GM21825 (cell line): ENCODE data around the gene OR7D2.
A peak's percentile ranks its signal among the peaks of the same experiment; 100 is the strongest.
"Not testable (repeated sequence)": the region's sequence is repeated elsewhere in the genome, so short reads cannot be mapped to it uniquely, and the experiment has no call there.

Experiments used
- ATAC-seq: cut with Tn5 transposase; IDR thresholded peaks from one replicate; pipeline ENCODE4 v1.9.1; 2021; ENCODE audit warnings: mild to moderate bottlenecking, moderate library complexity; ENCODE audit not compliant: unreplicated experiment

The OR7D2 gene

DNA sequence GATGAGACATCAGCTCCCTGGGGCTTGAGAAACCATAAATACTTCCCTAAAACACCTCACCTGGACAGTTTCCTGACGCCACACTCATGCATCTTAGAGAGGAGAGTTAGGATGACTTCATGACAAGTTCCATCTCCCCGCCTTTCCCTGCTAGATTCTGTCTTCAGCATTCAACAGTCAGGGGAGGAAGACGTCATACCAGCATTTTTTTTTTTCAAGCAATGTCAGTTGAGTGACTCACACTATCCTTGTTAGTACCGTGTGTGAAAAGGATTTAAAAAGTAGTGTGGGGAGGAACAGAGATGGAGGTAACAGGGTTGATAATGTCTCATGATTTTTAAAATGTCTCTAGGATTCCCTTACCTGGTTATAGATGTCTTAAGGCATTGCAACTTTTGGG lies at the start of gene OR7D2:
OR7D2 (plus strand) TSS at position 79 of the 400 bp plus-strand sequence. CDS start 6,803 bp downstream, outside the sequence.
- ATAC-seq = no peak

DNA sequence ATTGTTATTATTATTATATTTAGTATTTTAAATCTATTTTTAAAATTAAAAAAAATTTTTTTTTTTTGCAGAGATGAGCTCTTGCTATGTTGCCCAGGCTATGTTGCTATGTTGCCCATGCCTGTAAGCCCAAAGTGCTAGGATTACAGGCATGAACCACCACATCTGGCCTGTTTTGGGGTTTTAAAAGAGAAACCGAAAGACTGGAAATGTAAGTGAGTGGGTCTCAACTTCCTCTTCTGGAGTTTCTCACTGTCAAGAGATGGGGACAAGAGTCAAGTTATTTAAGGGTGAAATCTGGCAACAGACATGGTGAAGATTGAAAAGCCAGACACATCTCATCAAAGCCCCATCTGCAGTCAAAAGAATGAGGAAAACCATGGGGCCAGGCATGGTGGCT lies 47.8 kb upstream of the OR7D2 start:
- ATAC-seq = no peak

DNA sequence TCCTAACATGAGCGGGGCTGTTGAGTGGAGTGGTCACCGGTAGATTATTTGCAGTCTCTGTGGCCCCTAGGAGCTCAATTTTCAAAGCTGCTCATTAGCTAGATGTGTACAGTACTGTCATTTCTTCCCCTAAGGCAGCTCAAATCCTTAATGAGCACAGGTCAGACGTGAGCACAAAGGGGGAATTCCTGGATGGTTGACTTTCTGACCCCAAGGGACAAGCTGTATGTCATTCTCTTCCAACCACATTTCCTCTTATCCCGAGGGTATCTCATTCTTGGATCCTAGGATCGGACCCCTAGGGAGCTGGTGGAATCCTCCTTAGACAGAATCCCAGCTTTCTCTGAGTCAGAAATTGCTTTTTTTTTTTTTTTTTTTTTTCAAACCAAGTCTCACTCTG lies 46.4 kb upstream of the OR7D2 start:
- ATAC-seq = no peak

DNA sequence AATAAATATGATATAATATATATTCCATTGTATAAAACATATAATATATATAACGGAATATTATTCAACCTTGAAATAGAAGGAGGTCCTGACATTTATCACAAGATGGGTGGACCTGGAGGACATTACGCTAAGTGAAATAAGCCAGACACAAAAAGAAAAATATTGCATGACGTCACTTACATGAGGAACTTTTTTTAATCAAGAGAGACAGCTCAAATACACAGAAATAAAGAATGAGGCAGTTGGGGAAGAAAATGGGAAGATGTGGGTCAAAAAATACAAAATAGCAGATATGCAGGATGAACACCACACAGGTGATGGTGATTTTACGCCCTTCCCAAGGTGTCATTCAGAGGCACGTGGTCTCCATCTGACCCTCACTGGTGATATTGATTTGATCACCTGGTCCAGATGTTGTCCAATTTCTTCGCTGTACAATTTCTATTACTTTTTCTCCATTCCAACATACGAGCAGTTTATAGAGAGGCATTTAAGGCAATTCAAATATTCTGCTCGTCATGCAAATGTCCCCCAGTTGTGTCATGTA lies 39.1 kb upstream of the OR7D2 start:
- ATAC-seq = no peak

DNA sequence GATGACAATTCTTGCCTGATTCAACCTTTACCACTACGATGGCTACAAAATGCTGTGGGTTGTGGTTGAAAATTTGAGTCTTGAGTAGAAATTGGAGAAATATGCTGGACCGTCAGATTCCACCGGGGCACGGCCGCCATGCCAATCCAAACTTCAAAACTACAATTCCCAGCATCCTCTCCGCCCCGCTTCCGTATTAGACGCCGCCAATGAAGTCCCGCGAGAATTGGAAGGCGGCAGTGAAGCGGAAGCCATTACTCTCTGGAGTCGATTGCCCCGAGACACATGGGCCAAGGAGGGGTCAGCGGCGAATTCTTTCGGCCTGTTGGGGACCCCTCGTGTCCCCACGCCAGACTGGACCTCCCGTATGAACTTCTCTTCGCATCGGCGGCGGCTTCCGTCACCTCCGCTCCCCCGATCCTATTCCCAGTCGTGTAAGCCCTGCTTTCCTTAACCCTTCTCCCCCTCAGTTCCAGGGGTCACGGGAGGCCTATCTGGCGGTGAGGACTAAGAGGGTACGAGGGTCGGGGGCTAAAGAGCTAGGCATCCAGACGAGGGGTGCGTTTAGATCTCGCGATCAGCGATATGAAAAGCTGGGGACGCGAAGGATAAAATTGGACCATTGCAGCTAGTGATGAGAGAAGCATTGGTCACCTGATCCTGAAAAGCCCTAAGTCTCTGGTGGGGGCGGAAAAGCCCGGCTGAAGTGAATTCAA lies 38.5 kb upstream of the OR7D2 start, which contains the start of gene ZNF317:
ZNF317 (plus strand) TSS at position 239 of the 716 bp plus-strand sequence. CDS start 15,620 bp downstream, outside the sequence.
- ATAC-seq = peak; percentile 94

DNA sequence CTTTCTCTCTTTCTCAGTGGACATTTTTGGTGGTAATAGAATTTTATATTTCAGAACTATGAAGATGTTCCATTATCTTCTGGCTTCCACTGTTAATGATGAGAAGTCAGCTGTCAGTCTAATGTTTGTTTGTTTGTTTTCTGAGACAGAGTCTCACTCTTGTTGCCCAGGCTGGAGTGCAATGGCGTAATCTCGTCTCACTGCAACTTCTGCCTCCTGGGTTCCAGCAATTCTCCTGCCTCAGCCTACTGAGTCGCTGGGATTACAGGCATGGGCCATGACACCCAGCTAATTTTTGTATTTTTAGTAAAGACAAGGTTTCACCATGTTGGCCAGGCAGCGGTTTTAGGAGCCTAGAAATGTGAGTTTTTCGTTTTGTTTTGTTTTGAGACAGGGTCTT lies 33.9 kb upstream of the OR7D2 start:
- ATAC-seq = no peak

DNA sequence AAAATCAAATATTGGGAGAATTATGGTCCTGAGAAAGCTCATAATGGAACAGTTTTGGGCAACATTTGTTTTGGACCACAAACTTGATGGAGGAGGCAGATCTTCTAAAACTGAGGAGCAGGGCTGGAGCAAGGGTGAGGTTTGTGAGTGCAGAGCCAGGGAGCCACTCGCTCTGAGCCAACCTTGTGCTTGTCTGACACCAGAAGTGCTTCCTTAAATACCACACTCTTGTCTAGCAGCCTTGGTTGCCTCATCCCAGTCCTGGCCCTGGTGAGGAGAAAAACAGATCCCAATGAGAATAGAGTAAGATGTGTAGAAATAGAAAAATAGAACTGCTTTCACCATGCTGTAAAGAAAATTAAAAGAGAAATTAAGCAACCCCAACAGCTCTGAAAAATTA lies 31.9 kb upstream of the OR7D2 start:
- ATAC-seq = no peak

DNA sequence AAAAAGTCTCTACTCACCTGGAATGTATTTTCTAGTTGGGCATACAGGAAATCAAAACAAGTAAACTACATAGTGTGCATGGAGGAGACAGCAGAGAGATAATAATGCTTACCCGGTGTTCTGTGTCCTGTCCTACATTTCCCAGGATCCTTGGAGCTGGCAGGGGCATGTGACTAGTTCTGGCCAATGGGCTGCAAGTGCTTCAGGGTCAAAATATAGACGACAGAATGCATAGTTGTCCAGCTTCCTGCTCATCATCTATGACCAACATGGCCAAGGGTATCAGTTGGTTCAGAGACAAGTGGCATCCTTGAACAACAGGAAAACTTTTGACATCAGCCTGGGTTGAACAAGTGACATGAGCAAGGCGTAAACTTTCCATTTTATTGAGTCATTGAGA lies 30.1 kb upstream of the OR7D2 start:
- no peak for ATAC-seq

DNA sequence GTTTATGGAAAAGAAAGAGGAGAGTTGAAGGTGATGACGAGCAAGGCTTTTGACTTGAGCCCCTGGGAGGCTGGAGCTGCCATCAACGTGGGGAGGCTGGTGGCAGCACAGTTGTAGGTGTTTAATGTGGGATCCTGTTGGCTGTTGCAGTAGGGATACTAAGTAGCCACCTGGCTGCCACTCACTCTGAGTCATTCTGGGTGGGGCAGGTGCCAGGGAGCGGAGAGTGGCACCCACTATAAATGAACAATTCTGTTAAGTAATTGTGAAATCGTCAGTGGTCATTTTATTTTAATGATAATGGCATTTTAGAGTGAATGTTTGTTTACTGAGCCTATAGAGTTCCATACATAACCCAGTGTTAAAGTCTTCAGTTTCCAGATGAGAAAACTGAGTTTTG lies 28.8 kb upstream of the OR7D2 start:
- ATAC-seq = no peak

DNA sequence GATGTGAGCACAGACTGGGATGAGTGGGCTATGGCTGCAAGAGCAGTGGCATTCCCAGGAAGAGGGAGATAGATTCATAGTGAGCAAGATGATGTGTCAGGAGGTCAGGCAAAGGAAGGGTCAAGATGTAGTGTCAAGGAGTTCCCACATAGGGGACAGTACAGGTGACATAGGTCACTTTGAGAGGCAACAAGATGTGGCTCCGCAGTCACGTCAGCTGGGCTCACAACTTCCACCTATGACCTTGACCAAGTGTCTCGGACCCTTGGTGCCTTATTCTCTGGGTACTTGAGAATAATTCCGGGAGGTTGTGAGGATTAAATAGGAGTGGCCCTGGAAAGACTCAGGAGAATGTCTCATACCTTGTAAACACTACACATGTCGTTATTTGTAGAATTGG lies 28.1 kb upstream of the OR7D2 start:
- no peak for ATAC-seq

DNA sequence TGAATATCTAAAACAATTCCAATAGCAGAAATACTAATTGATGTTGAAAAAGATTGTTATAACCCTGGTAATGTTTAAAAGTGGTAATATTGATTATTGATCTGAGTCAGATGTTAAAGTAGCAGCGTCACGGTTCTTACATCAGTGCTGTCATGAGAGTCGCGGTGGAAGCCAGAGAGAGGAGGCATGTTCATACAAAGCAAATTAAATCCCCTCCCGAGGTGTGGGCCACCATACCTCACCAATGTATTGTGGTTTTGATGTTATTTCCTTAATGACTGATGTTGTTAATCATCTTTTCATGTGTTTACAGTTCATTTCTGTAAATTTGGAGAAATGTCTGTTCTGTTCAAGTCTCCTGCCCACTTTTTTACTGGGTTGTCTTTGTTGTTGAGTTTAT lies 27.4 kb upstream of the OR7D2 start:
- ATAC-seq = no peak

DNA sequence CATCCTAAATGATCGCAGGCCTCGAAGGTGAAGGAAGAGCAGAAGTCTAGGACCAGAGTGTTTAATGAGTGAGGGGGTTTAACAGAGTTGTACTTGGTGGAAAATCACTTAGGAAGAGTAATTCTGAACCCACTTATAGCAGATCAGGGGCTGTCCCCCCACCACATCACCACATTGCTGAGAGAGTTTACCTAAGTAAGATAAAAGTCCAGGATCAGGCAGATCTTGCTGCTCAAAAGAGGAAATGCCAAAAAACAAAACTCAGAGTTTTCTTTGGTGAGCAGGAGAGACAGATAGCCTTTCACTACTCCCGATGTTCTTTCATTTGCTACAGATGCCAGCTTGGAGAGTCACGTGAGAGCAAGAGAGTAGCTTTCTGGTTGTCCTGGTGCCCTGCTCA lies 23.2 kb upstream of the OR7D2 start:
- no peak for ATAC-seq

DNA sequence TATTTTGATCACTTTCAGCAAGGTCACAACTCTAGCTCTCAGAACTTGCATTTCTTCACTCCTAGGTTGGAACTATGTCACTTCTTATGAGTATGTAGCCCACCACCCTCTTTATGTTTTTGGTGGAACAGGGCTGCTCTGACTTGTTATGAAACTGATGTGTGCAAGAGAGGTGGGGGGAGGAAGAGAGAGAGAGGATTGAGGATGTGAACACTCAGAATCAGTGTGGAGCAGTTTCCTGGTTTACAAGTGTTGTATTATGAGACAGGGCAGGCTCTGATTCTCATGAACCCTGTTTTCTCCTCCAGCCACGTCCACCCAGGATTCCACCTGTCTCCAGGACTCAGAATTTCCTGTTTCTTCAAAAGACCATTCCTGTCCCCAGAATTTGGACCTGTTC lies 22.5 kb upstream of the OR7D2 start:
- ATAC-seq = no peak

DNA sequence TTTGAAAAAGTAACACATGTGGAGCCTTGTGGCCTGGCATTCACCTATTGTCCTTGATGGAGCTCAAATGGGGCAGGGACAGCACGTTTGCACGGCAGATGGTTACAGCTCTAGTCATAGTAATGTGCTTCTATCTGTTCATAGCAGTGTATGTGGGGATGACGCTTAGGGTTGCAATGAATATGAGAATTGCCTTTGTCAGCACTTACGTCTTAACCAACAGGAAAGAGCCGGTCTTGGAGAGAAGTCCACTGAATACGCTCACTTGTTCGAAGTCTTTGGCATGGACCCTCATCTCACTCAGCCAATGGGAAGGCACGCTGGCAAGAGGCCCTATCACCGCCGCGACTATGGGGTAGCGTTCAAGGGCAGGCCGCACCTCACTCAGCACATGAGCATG lies 18.9 kb upstream of the OR7D2 start:
- no peak for ATAC-seq

DNA sequence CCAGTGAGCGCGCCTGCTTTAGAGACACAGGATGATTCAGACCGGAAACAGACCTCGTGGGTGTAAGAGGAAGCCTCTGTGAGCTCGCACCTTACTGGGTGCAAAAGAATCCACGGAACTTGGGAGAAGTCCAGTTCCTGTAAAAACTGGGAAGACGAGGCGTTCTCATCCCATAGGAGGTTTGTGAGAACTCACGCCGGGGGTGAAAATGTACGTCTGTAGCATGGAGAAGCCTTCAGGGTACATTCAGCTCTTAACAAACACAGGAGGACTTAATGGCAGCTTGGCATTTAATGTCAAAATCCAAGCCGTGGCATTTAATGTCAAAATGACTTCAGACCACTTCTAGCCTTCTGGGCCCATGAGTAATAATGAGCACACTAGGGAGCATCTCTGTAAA lies 17.4 kb upstream of the OR7D2 start:
- ATAC-seq = no peak

DNA sequence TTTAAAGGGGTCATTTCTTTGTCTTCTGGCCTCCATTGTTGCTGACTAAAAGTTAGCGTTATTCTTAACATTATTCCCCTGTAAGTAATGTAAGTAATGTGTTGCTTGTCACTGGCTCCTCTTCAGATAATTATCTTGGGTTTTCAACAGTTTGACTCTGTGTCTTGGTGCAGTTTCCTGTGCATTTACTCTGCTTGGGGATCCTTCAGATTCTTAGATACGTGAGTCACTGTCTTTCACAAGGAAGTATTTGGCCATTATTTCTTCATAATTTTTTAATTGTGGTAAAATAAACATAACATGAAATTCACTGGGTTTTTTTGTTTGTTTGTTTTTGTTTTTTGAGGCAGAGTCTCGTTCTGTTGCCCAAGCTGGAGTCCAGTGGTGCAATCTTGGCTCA lies 13.5 kb upstream of the OR7D2 start:
- no peak for ATAC-seq

DNA sequence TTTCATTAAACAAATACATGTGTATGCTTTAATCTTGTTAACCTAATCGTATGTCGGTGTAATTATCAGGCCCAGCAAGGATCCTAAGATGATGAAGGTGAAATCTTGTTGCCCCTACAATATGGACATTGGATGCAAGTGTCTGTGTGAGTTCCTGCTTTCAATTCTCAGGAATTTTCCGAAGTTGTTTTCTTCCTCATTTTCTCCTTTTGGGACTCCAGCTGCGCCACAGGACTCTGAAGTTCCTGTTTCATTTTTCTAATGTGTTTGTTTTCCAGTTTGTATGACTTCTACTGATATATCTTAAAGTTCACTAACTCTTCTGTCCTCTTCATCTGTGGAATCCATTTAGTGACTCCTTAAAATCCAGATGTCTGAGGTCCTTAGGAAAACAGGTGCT lies 11.9 kb upstream of the OR7D2 start:
- no peak for ATAC-seq

DNA sequence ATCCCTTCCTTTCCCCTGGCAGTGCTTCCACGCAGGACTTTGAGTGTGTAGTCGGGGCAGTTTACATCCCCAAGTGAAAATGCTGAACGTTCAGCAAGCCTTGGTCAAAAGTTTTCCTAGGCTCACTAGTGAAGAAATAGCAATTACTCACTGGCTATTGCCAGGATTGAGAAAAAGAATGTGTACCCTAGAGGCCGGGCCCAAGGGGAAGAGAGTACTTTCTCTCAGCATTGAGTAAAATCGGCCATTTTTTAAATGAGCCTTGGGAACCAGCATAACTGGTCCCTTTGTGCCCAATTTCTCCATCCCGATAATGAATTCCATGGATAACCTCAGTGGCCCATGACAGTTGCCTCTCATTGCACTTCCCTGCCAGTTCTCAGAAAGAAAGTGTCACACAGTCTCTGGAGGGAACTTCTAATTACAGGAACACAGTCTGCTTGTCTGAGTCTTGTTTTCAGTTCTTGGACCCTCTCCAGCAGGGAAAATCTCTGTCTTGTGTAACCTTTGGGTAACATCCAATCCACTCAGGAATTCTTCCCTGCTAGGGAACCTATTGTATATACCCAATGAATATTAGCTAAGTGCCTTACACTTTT lies 7.3 kb upstream of the OR7D2 start:
- no peak for ATAC-seq

DNA sequence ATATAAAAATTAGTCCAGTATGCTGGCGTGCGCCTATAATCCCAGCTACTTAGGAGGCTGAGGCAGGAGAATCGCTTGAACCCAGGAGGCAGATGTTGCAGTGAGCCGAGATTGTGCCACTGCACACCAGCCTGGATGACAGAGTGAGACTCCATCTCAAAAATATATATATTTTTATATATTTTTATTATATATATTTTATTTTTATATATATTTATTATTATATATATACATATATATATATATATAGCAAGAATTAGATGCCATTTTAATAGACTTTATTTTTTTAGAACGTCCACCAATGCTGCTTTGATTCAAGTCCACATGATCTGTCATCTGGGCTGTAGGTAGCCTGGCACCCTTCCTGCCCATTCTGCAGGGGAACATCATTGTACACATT lies 3.5 kb upstream of the OR7D2 start:
- no peak for ATAC-seq

DNA sequence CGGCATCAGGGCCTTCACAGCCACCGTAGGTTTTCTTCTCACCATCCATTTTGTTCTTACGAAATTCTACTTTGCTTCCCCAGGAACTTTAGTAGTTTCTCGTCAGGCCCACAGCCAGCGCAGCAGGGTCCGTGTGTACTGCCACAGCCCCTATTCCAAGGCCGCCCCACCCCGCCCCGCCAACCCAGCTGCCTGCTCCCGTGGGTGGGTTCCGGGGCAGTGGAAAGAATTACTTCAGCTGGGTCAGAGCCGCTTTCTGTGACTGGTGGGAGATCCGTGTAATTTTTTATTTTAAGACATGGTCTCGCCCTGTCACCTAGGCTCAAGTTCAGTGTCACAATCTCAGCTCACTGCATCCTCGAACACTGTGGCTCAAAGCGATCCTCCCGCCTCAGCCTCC lies 4.2 kb downstream of the OR7D2 start:
- no peak for ATAC-seq

DNA sequence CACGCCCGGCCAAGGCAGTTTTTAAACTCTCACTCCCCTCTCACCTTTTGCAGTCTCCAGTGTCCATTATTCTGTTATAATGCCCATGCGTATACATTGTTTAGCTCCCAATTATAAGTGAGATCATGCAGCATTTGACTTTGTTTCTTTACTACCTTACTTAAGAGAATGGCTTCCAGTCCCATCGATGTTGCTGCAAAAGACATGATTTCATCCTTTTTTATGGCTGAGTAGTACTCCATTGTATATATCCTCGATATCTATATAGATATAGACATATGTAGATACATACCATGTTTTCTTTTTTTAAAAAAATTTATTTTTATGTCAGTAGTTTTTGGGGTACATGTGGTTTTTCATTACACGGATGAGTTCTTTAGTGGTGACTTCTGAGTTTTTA lies 8.4 kb downstream of the OR7D2 start:
- no peak for ATAC-seq

DNA sequence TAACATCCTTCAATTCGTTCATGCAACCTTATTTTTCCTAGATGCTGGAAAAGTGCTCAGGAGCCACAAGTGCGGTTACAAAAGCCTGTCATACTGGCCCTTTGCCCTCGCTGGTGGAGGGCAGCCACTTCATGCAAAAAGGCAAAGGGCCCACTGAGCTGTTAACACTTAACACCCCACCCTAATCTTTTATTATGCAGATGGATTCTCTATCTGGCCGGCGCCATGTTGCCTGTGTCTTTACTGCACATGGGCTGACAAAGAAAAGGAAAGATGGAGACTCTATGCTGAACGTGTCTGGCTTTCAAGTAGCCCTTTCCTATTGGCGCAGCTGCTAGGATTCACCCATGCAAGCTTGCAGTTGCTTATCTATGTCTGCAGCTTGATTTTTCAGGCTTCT lies 10.8 kb downstream of the OR7D2 start:
- ATAC-seq = no peak

DNA sequence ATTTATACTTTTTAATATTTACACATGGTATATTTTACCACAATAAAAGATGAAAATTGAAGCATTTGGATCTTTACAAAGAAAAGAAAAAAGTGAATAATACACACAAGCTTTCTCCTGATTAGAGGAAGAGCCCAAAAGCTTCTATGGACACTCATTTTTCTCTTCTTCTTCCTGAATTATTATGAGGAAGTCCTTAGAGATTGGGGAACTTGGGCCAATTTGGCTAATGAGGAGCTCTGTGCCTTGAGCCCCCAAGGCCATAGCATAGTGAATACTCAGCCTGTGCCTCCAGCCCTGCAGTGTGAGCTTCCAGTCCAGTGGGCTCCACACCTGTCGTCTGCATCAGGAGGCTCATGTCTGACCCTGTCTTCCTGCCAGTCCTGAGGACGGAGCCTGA lies 19.3 kb downstream of the OR7D2 start:
- not testable (repeated sequence) for ATAC-seq
